Right ventricle myocardium superior (tissue), 1 donor: ENCODE data around the gene HOXD9. TPM values are rescaled to one million over a fixed set of nuclear protein-coding genes. Genes with fewer than 3 reads are reported as not detected.

Source experiments
- ATAC-seq: fragments of 200-7000 bp; cut with Tn5 transposase; one replicate; pipeline ENCODE4 v1.9.1; 2020; ENCODE audit warnings: mild to moderate bottlenecking; ENCODE audit not compliant: poor library complexity
- DNase-seq: peaks from one replicate; pipeline ENCODE4 v3.0.0-alpha.2; 2020
- intact Hi-C: fragments of 100-400 bp; cut with DNase I; formaldehyde crosslinking; loops from one replicate; pipeline ENCODE4 v1.11.2; 2022
- total RNA-seq: library from RNA; stranded (reverse); fragmentation: NEBNext Ultra II Directional; extraction: Animal tissue kit (Norgen Biotek cat#: 25700); gene quantifications from one replicate; pipeline ENCODE4 v1.2.1, GENCODE V29; 2021
- donor health status: DM: no; HTN: yes; CAD: no; lungs with severe emphysema.

The HOXD9 gene
- total RNA-seq, 1 donor from 2014 or later = not detected

DNA sequence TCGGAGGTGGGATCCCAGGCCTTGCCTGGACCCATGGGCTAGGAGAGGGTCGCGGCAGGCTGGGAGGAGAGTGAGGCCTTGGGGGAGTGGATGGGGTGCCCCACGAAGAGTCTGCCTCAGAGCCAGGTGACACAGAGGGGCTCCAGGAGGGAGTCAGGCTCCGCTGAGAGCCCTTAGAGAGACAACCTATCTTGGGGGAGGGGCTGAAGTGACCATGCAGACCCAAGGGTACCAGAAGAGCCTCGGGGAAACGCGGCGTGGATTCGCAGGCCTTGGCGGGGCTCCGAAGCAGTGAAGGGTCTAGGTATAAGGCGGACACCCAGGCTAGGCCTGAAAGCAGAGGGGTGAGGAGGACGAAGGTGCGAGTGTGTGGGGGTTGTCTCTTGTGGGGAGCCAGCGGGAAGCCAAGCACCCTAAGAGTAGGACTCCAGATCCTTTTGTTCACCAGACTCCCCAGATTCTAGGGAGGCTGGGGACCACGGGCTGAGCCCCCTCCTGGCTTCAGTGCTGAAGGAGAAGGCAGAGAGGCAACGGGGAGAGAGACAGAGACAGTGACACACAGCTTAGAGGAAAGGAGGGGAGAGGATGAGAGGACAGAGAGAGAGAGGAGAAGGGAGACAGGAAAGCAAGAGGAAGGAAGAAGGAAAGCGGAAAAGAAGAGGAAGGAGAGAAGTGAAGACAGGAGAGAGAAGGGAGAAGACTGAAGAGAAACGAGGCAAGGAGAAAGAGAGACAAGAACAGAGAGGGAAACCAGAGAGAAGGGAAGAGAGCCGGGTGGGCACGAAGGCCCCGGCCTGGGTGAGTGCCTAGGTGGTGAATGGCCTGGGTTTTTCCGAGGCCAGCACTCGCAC lies 16.6 kb upstream of the HOXD9 start:
- ATAC-seq (no peak), DNase-seq (no peak)
- intact Hi-C loops = no loop called here

DNA sequence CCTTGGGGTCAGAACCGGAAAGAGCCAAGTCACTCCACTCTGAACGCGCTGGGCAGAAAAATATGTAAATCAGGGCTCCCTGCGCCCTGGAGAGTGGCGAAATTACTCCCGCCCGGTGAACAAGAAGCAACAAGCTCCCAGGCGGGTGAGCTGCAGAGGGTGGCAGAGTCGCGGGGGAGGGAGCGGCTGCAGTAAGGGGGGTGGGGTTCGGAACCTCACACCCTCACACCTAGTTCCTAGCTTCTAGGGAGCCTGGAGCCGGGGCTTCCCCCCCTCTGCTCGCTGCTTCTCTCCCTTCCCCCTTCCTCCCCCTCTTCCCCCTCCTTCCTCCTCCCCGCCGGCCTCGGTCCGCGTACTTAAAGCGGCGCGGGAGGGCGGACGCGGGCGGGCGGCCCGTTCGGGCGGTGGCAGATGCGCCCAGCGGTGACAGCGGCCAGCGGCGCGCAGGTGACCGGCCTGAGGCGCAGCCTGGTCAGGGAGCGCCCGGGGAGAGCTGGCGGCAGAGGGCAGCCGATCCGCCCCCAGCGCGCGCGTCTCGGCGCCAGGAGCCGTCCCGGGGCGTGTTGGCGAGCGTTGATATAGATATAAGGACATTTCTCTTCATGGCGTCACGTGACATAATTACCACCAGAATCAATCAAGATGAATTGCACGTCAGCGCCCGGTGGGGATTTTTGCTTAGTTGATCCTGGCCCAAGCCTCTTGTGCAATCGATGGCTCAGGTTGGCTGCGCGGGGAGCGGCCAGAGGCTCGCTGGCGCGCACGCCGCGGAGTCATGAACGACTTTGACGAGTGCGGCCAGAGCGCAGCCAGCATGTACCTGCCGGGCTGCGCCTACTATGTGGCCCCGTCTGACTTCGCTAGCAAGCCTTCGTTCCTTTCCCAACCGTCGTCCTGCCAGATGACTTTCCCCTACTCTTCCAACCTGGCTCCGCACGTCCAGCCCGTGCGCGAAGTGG lies 15.7 kb upstream of the HOXD9 start, which contains the start of gene HOXD11:
Gene HOXD11, plus strand, starts transcription at position 700 of the 959 bp plus-strand sequence. Its CDS starts 76 bp downstream, at position 776.
- intact Hi-C loops = no loop called here
- ATAC-seq = no peak
- DNase-seq = no peak

DNA sequence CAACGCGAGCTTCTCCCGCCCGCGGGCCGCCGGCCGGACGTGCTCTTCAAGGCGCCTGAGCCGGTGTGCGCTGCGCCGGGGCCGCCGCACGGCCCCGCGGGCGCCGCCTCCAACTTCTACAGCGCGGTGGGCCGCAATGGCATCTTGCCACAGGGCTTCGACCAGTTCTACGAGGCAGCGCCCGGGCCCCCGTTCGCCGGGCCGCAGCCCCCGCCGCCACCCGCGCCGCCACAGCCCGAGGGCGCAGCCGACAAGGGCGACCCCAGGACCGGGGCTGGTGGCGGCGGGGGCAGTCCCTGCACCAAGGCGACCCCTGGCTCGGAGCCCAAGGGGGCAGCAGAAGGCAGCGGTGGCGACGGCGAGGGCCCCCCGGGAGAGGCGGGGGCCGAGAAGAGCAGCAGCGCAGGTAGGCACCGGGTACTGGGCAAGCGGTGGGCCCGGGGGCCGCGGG lies 14.8 kb upstream of the HOXD9 start:
- no peak for DNase-seq
- intact Hi-C loops = no loop called here
- ATAC-seq = no peak

DNA sequence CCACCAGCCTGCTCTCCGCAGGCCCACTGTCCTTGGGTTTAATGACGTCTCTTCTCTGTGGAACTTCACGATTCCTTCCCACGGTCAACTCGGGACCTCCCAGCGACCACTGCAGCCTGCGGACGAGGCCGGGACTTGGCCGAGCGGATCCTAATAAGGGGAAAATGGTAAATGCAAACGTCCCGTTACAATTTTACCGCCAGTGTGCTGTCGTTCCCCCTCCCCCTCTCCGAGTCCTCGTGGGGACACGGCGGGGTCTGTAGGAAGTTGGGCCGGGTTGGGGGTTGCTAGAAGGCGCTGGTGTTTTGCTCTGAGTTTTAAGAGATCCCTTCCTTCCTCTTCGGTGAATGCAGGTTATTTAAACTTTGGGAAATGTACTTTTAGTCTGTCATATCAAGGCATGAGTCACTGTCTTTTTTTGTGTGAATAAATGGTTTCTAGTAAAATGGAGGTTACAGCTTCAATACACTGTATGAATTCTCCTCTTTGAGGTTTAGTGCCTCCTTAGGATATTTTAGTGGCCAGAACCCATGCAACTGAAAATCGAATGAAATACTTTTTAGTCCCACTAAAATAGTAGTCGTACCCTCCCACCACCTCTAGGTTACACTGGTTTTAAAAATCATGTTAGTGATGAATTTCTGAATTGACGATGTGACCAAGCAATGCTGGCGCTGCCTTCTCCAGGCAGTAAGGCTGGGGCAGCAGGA lies 13.2 kb upstream of the HOXD9 start:
- intact Hi-C loops = no loop called here
- no peak for ATAC-seq
- no peak for DNase-seq

DNA sequence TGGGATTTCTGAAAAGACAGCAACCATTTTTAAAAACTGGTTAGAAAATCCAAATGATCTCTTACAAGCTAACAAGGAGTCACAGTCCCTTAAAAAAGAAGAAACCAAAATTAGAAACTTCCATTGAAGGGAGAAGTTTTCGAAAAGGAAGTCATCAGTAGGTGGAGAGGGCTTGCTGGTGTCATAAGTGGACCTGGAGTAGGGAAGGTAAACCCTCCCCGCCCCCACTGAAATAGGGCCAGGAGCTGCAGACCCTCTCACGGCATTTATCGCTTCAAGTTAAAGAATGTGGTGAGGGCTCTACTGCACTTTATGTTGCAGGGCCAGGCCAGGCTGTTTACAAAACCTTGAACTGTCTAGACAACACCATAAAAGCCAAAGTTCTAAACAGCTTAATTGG lies 12.6 kb upstream of the HOXD9 start:
- intact Hi-C loops = no loop called here
- ATAC-seq = no peak
- no peak for DNase-seq

DNA sequence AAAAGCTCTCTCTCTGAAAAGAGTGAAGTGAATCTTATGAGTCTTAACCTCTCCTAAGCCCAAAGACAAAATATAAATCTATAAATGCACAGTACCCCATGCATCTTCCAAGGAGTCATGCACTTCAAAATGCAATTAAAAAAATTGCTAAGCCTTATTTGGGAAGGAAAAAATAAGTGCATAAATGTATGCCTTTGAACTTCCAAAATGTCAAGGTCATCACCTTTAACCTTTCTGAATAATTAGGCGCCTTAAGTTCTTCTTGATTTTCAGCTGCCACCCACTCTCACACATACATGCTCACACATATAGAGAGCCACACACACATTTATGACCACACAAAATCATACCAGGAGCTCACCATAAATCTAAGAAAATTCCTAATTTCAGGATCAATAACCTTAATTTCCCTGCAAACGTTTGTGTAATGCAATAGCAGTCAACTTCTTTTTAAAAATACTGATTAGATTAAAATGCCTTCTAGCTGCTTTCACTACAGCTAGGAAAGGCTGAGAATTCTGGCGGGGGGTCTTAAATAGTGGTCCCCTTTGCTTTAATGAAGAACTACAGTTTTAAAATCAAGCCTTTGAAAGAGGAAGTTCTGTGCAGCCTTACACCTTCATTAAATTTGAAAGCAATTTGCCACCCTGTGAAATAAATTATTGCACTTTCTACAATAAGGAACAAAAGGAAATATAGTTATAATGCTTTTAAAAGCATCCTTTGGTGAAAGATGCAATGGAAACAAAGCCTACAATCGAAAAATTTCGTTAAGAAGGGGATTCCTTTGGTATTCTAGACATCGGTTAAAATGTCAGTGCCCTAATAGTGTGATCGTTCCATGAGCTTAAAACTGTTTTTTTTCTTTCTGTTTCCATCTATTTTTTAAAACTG lies 11.9 kb upstream of the HOXD9 start:
- no peak for DNase-seq
- intact Hi-C loops = no loop called here
- ATAC-seq = no peak

DNA sequence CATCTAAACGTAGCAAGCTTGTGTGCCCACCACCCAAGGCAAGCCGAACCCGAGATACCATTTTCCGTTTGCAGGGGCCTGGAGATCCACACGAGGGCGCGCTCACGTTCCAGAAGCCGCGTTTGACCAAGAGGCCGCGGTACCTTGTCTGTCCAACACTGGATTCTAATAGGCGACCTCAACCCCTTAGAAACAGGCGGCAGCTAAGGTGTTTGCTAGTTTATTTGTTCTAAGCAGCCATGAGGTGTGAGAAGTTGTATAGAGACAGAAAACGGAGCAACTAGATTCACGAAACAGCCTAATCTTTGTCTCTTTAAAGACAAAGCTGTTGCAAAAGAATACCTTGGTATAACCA lies 11.2 kb upstream of the HOXD9 start:
- no peak for ATAC-seq
- intact Hi-C loops = no loop called here
- no peak for DNase-seq

DNA sequence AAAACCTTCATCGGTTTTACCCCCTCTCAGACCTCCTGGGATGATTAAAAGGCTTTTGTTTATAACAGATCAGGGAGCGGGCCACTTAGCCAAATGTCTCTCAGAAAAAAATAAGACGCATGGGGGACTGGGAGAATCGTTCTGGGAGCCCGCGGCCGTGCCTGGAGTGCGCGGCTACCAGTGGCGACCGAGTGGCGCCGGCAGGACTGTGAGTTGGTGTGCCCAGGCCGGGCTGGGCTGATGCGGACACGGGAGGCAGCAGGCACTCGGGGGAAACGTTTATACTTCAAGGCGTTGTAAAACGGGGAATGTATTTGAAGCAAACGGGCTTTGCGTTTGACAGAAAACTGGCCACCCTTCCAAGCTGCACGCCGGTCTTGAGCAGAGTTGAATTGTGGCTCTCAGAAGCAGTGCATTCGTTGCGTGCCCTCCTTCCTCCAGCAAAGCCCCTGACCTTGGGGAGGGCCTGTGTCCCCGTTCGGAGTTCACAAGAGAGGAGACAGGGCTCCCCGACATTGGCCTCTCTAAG lies 10.6 kb upstream of the HOXD9 start:
- DNase-seq (no peak), ATAC-seq (no peak)
- intact Hi-C loops = no loop called here

DNA sequence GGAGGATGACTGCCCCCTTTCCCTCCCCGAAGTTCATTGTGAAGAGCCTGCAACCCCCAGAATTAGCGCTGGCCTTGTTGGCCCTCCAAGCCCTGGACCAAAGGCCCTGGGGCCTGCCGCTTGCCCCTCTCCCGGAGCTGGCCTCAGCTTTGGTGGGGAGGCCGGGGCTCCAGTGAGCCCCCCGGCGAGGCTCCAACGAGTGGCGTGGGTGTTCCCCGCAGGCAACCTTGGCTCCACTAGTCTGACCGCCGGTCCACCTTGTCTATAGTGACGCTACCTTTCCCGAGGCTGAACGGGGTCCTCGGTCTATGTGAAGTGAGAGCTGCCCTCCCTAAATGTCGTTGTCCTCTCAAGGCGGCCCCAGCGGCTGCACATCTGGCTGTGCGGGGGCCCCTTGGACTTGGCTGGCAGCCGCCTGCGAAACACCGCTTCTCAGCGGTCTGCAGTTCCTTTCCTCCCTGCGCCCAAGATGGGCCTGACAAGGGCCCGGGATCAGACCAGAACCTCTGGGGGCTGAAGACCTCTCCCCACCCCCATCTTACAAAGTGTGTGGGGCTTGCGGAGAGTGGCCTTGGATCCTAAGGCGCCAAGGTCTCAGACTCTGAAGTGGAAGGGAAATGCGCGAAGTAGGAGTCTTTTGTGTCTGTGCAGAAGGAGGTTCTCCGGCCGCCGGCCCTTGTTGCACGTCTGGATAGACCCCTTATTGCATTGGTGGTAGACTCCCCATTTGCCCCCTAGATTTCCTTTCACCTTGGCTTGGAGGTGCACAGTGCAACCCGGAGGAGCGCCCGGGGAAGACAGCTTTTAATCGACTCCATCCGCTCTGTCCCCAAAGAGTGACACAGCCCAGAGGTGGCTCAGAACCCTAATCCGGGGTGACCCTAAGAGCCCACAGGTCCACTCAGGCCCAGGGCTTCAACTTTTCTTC lies 9.9 kb upstream of the HOXD9 start:
- intact Hi-C loops = no loop called here
- DNase-seq = no peak
- no peak for ATAC-seq

DNA sequence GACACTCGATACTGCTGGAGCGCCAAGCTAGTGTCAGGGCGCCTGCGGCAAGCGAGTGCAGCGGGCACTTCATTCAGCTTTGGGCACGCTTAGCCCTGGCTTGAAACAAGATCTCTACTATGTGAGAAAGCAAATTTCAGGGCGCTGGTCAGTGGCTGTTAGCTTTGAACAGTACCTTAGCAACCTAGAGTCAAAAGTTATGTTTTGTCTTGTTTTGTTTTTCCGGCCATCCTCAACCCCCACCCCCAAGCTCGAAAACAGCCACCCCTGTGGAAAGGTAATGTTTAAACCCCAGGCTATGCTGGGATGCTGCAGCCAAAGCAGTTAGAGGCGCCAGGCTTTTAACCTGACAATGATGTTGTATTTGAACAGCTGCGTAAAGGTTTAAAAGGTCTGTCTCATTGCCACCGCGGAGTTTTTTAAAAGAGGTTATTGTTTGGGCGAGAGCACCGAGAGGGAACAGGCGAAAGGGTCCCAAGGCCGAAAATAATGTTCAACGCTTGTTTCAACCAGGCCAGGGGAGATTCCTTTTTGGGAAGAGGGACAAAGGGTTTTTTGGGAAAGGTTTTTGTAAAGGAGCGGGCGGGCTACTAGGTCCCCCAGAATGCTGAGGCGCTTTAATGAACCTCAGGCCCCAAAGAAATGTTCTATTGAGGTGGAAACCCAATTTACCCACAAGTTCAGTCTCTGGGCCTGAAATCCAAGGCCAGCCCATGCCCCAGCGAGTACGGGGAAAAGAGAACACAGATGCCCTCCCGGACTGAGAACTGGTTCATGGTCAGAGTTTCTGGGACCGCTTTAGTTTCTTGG lies 8.2 kb upstream of the HOXD9 start:
- DNase-seq (no peak), ATAC-seq (no peak)
- intact Hi-C loops = no loop called here

DNA sequence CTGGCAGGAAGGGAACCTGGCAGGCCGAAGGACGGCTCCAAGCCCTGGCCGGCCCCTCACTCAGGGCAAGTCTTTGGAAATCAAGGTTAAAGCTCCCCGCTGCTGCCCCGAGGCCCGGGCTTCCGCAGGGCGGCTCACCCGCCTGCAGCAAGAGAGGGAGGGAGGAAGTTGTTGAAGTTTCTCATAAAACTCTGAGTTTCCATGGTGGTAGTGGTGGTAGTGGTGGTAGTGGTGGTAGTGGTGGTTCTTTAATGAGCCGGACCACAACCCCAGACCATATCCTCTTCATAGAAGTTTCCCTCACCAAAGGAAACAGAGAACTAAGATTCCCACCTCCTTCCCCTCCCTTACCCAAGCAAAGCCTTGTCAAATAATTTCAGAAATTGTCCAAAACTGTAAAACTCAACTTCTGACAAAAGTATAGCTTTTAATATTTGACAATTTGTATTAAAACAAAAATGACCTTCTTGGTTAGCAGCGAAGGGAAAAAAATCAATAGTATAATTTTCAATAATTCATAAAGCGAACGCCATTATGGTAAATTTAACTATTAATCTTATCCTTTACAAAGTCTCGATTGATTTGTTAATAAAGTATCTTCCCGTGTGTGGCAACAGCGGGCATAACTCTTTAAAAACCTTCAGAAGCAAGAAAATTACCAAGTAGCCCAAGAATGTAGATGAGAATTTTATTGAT lies 7.4 kb upstream of the HOXD9 start:
- ATAC-seq (no peak), DNase-seq (no peak)
- intact Hi-C loops = no loop called here

DNA sequence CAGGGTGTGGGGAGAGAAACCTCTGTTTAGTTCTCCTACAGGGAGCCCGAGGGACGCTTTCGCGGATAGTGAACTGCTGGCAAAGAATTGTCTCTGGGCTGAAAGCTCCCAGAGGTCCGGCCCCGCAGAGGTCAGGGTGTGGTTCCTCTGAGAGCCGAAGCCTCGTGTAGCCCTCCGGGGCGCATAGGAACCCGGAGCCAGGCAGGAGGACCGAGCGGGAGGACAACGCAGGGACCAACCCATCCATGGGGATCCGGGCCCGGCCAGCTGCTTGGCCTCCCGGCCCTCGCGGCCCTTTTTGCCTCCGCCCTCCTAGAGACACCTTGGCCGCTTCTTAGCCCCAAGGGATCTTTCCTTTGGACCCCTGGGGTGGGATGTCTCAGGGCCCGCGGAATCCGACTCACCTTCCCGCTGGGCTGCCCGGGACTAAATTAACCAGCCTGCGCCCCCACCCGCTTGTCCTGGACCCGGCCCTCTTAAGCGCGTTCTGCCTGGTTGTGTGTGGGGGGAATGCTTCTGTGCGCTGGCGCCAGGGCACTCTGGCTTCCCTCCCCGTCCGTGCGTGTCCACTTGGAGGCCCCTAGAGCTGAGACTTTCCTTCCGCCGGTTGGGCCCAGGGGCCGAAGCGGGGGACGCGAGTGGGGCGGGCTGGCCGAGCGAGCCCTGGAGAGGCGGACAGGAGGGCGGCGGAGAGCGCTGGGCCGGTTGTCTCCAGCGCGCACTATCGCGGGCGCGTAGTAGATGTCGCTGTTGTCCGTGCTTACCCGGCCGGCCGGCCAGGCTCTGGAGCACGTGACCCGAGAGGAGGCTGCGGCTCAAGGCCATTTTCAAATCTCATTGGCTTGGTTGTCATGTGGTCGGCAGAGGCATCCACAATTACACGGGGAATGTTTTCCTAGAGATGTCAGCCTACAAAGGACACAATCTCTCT lies 6.4 kb upstream of the HOXD9 start, which contains the start of gene HOXD10:
Gene HOXD10, plus strand, starts transcription at position 896 of the 931 bp plus-strand sequence. CDS start 56 bp downstream, outside the sequence.
- DNase-seq = no peak
- ATAC-seq = no peak
- intact Hi-C loops = no loop called here

DNA sequence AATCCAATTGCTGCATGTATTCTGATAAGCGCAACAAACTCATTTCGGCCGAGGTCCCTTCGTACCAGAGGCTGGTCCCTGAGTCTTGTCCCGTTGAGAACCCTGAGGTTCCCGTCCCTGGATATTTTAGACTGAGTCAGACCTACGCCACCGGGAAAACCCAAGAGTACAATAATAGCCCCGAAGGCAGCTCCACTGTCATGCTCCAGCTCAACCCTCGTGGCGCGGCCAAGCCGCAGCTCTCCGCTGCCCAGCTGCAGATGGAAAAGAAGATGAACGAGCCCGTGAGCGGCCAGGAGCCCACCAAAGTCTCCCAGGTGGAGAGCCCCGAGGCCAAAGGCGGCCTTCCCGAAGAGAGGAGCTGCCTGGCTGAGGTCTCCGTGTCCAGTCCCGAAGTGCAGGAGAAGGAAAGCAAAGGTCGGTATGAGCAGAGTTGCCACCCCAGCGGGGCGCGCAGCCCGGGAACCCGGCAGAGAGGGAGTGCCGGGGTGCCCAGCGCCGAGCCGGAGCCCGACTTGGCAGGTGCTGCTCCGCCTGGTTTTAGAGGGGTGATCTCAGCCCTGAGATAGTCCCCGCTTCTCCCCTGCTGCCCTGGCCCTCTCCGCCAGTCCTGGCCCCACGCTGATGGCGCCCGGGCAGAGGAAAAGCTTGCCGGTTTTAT lies 5.2 kb upstream of the HOXD9 start:
- DNase-seq = no peak
- no peak for ATAC-seq
- intact Hi-C loops = no loop called here

DNA sequence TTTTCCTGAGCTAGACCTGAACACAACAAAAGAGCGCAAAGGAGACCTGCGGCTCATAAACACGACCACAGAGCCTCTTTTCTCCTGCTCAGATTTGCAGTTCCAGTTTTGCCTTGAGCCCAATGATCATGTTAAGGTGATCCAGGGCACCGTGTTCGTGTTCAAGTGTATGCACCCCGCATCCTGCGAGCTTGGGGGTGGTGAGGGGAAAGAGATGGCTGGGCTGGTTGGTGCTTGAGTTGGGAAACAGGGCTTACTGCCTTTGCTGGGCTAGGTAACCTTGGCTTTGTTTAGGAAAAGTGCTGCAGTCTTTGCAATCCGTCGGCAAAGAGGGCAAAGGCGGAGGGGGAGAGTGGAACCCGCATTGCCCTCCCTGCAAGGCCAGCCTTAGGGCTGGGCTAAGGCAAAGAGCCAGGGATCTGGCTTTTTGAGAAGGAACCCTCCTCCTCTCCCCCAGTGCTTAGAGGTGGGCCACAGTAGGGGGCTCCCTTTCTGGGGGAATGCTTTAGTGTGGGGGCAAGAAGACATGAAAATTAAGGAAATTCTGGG lies 4.6 kb upstream of the HOXD9 start:
- intact Hi-C loops = no loop called here
- ATAC-seq (no peak), DNase-seq (no peak)
